Lower lobe of right lung (tissue), 2 donors: ENCODE measurements around the gene SLC22A3. TPM values are rescaled to one million over a fixed set of nuclear protein-coding genes. Genes with fewer than 3 reads are reported as not detected.

ENCODE experiments used
- ATAC-seq, 2 donors: fragments of 200-7000 bp; cut with Tn5 transposase; one replicate each; pipeline ENCODE4 v1.9.1; 2020 to 2022; ENCODE audit warnings: mild to moderate bottlenecking in 2 of 2, moderate library complexity in 2 of 2
- DNase-seq: peaks from one replicate; pipeline ENCODE4 v3.0.0-alpha.2; 2020
- H3K27ac ChIP-seq: fragments of 200-600 bp; one replicate; pipeline ENCODE4 v1.8.0; 2022
- H3K27me3 ChIP-seq: fragments of 200-600 bp; one replicate; pipeline ENCODE4 v1.8.0; 2022; ENCODE audit warnings: low read depth
- H3K36me3 ChIP-seq: fragments of 200-600 bp; one replicate; pipeline ENCODE4 v1.8.0; 2022; ENCODE audit warnings: mild to moderate bottlenecking
- H3K4me1 ChIP-seq: fragments of 200-600 bp; one replicate; pipeline ENCODE4 v1.8.0; 2022
- H3K4me3 ChIP-seq: fragments of 200-600 bp; one replicate; pipeline ENCODE4 v1.8.0; 2022; ENCODE audit warnings: mild to moderate bottlenecking
- H3K9me3 ChIP-seq: fragments of 200-600 bp; one replicate; pipeline ENCODE4 v1.8.0; 2022
- CTCF ChIP-seq: fragments of 200-600 bp; IDR thresholded peaks from one replicate; pipeline ENCODE4 v1.8.0; 2022; ENCODE audit warnings: antibody characterized with exemption, mild to moderate bottlenecking
- intact Hi-C: fragments of 100-400 bp; cut with DNase I; formaldehyde crosslinking; loops from one replicate; pipeline ENCODE4 v1.11.0; 2022
- total RNA-seq: library from RNA; stranded (reverse); fragmentation: NEBNext Ultra II Directional; extraction: Animal tissue kit (Norgen Biotek cat#: 25700); gene quantifications from one replicate; pipeline ENCODE4 v1.2.1, GENCODE V29; 2021
- donor health status: DM: no; HTN: yes; CAD: no; lungs with severe emphysema.

The SLC22A3 gene
- total RNA-seq, 1 donor from 2014 or later = 37.7 TPM

GRCh38 chr6:160417550-160417949, 69.4 kb downstream of the SLC22A3 start:
- Histone ChIP-seq H3K36me3 (peaks cover 3% of the 10 kb centered on the region), H3K9me3 (no peaks in the 10 kb centered on the region), H3K27me3 (no peaks in the 10 kb centered on the region), H3K27ac (no peak overlapping the region), H3K4me1 (no peaks in the 10 kb centered on the region), H3K4me3 (no peak overlapping the region)
- ATAC-seq (no peak), DNase-seq (no peak)
- intact Hi-C loops = no loop called here
- no peak for TF ChIP-seq CTCF

GRCh38 chr6:160418370-160418769, 70.2 kb downstream of the SLC22A3 start:
- Histone ChIP-seq H3K4me1 (no peaks in the 10 kb centered on the region), H3K9me3 (no peaks in the 10 kb centered on the region), H3K27me3 (no peaks in the 10 kb centered on the region), H3K4me3 (no peak overlapping the region), H3K36me3 (peaks cover 3% of the 10 kb centered on the region), H3K27ac (no peak overlapping the region)
- ATAC-seq (no peak), DNase-seq (no peak)
- no peak for TF ChIP-seq CTCF
- intact Hi-C loops = no loop called here

GRCh38 chr6:160419488-160419887, 71.3 kb downstream of the SLC22A3 start:
- ATAC-seq = no peak
- no peak overlapping the region for H3K4me3 ChIP-seq
- intact Hi-C loops = no loop called here
- H3K36me3 ChIP-seq = peaks cover 3% of the 10 kb centered on the region
- no peaks in the 10 kb centered on the region for H3K27me3 ChIP-seq
- H3K27ac ChIP-seq = no peak overlapping the region
- no peak for TF ChIP-seq CTCF
- no peak for DNase-seq
- no peaks in the 10 kb centered on the region for H3K4me1 ChIP-seq
- no peaks in the 10 kb centered on the region for H3K9me3 ChIP-seq

GRCh38 chr6:160420253-160420968, 72.2 kb downstream of the SLC22A3 start:
- intact Hi-C loops = no loop called here
- no peak overlapping the region for H3K27ac ChIP-seq
- no peak for DNase-seq
- no peak overlapping the region for H3K4me3 ChIP-seq
- no peaks in the 10 kb centered on the region for H3K4me1 ChIP-seq
- no peaks in the 10 kb centered on the region for H3K9me3 ChIP-seq
- peaks cover 2% of the 10 kb centered on the region for H3K36me3 ChIP-seq
- ATAC-seq = no peak
- no peaks in the 10 kb centered on the region for H3K27me3 ChIP-seq
- TF ChIP-seq CTCF = no peak

GRCh38 chr6:160420969-160421556, 72.9 kb downstream of the SLC22A3 start:
- H3K36me3 ChIP-seq = no peaks in the 10 kb centered on the region
- no peaks in the 10 kb centered on the region for H3K9me3 ChIP-seq
- DNase-seq (no peak), ATAC-seq (no peak)
- no peak overlapping the region for H3K4me3 ChIP-seq
- no peak for TF ChIP-seq CTCF
- no peak overlapping the region for H3K27ac ChIP-seq
- H3K4me1 ChIP-seq = no peaks in the 10 kb centered on the region
- intact Hi-C loops = no loop called here
- H3K27me3 ChIP-seq = no peaks in the 10 kb centered on the region
